ENCODE measurements around the gene CMTM8. TPM values are rescaled to one million over a fixed set of nuclear protein-coding genes. Genes with fewer than 3 reads are reported as not detected.

The CMTM8 gene
- total RNA-seq, 4 donors from 2014 or later = 4.8 to 18.3 (median 5.2) TPM

DNA sequence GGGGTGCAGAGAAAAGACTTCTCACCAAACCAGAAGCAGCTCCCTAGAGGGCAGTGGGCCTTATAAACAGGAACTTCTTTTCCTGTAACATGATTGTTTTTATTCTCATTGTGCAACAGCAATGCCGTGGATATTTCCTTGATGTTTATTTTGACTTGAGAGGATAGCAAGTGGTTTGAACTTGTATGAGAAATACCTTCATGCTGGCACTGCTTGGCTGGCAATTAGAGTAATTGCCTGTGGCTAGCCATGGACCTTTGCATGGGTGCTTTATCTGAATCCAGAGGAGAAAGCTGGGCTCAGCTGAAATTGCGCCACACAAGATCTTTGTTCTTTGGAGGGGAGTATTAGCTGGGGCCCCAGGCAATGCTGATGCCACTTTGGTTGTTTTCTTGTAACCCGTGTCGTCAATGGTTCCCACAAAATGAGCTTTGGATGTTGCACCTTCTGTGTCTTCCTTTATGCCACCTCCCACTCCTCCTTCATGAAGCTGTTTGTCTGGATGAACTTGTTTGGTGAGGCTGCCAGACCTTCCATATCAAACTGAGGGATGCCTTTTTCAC is 37.9 kb downstream of the CMTM8 start:
- no peak for DNase-seq (ENCODE audit: low spot score)
- ATAC-seq (ENCODE audit: low FRiP score) = no peak

DNA sequence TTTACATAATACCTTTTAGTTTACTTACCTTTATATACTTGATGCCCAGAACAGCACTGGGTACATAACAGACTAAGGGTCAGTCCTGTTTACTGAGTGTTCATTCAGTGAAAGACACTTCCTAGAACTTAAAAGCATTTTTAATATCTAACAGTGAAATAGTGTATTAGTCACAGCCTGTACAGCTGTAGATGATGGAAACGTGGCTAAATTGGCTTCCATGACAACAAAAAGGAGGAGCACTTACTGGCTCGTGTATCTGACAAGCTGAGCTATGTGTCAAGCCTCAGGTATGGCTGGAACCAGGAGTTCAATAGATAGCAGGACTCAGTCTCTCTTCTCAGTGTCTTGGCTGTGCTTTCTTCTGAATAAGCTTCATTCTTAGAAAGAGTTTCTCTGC is 40.2 kb downstream of the CMTM8 start:
- TF ChIP-seq, protein P1, sequence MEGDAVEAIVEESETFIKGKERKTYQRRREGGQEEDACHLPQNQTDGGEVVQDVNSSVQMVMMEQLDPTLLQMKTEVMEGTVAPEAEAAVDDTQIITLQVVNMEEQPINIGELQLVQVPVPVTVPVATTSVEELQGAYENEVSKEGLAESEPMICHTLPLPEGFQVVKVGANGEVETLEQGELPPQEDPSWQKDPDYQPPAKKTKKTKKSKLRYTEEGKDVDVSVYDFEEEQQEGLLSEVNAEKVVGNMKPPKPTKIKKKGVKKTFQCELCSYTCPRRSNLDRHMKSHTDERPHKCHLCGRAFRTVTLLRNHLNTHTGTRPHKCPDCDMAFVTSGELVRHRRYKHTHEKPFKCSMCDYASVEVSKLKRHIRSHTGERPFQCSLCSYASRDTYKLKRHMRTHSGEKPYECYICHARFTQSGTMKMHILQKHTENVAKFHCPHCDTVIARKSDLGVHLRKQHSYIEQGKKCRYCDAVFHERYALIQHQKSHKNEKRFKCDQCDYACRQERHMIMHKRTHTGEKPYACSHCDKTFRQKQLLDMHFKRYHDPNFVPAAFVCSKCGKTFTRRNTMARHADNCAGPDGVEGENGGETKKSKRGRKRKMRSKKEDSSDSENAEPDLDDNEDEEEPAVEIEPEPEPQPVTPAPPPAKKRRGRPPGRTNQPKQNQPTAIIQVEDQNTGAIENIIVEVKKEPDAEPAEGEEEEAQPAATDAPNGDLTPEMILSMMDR (IDR thresholded peaks at IDR 0.05) = no peak
- peak; percentile 89 for ATAC-seq (ENCODE audit: low FRiP score)
- DNase-seq (ENCODE audit: low spot score) = no peak

More for the DNA sequence above, 37.9 kb downstream of the CMTM8 start:
- TF ChIP-seq, protein P1 (IDR thresholded peaks at IDR 0.05) = no peak

DNA sequence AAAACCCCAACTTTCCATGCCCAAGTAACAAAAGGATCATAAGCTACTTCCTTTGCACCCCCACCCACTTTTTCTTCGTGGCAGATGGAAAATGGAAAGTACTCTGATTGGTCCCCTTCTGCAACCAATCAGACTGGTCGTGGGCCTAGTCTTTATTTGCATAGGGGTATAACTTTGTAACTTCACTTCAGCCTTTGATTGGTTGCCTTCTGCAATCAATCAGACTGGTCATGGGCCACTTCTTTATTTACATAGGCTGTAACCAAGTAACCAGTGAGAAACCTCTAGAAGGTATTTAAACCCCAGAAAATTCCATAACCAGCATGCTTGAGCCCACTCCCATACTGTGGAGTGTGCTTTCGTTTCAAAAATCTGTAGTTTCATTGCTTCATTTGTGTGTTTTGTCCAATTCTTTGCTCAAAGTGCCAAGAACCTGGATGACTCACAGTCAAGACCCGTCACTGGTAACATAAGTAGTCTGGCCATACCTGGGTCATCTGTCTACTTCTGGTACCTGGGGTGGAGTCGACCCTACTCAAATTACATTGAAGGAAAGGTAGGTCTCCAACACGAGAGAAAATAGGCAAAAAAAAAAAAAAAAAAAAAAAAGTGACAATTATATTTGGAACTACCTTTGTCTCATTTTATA is 41.9 kb downstream of the CMTM8 start:
- TF ChIP-seq, protein P1 (IDR thresholded peaks at IDR 0.05) = no peak

DNA sequence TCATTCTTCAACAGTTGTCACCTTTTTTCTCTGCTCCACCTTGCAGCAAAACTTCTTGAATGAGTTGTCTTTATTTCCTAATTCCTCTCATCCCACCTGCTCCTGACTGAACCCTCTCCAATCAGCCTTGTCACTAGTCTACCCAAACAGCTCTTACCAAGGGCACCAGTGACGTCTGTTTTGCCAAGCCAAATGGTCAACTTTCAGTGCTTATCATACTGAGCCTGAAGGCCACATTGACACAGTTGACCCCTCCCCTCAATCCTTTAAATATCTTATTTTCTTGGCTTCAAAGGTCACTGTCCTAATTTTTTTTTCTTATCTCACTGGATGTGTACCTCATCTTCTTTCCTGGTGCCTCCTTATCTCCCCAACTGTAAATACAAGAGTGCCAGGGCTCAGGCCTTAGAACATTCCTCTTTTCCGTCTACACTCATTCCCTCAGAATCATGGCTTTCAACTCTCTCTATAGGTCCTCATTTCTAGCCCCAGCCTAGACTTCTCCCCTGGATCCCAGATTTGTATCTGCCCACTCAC is 43.2 kb downstream of the CMTM8 start:
- DNase-seq (ENCODE audit: low spot score) (no peak), ATAC-seq (ENCODE audit: low FRiP score) (no peak)
- TF ChIP-seq, protein P1 (IDR thresholded peaks at IDR 0.05) = no peak

More for the DNA sequence above, 41.9 kb downstream of the CMTM8 start:
- DNase-seq (ENCODE audit: low spot score) (no peak), ATAC-seq (ENCODE audit: low FRiP score) (peak; percentile 35)

DNA sequence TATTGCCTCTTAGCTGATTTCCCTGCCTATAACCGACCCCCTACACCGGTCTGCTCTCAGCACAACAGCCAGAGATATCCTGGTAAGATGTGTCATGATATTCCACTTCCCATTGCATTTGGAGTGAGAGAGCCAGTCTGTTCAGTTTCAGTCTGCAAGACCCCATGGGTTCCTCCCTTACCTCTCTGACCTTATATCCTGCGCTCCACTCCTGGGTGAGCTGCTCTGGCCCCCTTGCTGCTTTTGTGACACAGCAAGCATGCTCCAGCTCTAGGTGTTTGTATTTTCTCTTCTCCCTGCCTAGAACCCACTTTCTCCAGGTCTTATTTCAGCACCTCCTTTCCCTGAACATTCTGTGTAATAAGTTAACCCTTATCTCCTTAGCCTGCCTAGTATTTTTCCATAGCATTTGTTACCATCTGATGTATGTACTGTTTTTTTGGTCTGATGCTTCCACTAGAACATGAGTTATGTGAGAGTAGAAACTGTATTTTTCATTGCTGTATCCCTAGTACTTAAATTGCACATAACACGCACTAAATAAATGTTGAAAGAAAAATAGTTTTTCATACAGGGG is 44.2 kb downstream of the CMTM8 start:
- ATAC-seq (ENCODE audit: low FRiP score) (no peak), DNase-seq (ENCODE audit: low spot score) (no peak)
- TF ChIP-seq, protein P1 (IDR thresholded peaks at IDR 0.05) = no peak

DNA sequence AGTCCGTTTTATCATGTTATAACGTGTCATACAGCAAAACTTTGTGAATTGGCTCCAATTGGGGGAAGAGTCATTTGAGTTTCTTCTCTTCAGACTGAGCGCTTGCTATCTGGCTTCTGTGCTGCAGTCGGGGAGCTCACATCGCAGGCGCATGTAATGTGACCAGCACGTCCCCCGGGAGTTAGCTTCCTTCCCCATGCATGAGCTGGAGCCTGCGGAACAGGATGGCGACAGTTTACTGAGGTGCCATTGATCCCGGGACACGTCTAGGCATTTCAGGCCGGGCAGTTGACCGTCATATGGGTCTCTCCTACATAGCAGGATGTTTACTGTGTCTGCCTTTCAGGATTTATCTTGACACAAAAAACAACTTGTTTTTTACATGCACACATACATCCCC is 44.8 kb downstream of the CMTM8 start:
- DNase-seq (ENCODE audit: low spot score) = no peak
- ATAC-seq (ENCODE audit: low FRiP score) = no peak
- TF ChIP-seq, protein P1 (IDR thresholded peaks at IDR 0.05) = no peak

Data from omental fat pad (tissue), 4 donors.